ENCODE data around the gene SLIT1.
A peak's percentile ranks its signal among the peaks of the same experiment; 100 is the strongest.

The SLIT1 gene

DNA sequence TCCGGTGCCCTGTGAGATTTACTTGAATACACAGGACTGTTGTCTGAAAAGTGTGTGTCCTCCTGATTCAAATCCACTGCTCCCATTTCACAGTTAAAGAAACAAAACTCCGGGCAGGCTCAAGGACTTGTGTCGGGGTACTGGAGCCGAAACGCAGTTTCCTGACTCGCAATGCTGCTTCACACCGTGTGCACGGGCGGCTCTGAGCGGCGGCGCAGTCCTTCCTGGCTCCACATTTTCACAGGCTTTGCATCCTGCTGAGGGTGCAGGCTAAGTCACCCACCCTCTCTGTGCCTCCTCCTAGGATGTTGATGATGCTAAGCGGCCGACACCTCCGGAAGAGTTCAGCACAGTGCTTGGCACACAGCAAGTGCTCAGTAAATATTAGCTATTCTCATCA, 65.4 kb downstream of the SLIT1 start:
- TF ChIP-seq CEBPB (IDR thresholded peaks at IDR 0.05), result no peak
- TF ChIP-seq, protein P1, sequence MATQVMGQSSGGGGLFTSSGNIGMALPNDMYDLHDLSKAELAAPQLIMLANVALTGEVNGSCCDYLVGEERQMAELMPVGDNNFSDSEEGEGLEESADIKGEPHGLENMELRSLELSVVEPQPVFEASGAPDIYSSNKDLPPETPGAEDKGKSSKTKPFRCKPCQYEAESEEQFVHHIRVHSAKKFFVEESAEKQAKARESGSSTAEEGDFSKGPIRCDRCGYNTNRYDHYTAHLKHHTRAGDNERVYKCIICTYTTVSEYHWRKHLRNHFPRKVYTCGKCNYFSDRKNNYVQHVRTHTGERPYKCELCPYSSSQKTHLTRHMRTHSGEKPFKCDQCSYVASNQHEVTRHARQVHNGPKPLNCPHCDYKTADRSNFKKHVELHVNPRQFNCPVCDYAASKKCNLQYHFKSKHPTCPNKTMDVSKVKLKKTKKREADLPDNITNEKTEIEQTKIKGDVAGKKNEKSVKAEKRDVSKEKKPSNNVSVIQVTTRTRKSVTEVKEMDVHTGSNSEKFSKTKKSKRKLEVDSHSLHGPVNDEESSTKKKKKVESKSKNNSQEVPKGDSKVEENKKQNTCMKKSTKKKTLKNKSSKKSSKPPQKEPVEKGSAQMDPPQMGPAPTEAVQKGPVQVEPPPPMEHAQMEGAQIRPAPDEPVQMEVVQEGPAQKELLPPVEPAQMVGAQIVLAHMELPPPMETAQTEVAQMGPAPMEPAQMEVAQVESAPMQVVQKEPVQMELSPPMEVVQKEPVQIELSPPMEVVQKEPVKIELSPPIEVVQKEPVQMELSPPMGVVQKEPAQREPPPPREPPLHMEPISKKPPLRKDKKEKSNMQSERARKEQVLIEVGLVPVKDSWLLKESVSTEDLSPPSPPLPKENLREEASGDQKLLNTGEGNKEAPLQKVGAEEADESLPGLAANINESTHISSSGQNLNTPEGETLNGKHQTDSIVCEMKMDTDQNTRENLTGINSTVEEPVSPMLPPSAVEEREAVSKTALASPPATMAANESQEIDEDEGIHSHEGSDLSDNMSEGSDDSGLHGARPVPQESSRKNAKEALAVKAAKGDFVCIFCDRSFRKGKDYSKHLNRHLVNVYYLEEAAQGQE (IDR thresholded peaks at IDR 0.05; ENCODE audit: low read depth), result no peak
- no peak for TF ChIP-seq EP300 (IDR thresholded peaks at IDR 0.05; ENCODE audit: borderline replicate concordance)
- no peak for TF ChIP-seq TCF12 (IDR thresholded peaks at IDR 0.05; ENCODE audit: low read depth)
- no peak for TF ChIP-seq TEAD4 (IDR thresholded peaks at IDR 0.05)
- TF ChIP-seq FOXM1 (IDR thresholded peaks at IDR 0.05; ENCODE audit: borderline replicate concordance, low read depth), result no peak
- TF ChIP-seq, protein P2, sequence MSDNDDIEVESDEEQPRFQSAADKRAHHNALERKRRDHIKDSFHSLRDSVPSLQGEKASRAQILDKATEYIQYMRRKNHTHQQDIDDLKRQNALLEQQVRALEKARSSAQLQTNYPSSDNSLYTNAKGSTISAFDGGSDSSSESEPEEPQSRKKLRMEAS (IDR thresholded peaks at IDR 0.05), result no peak
- TF ChIP-seq YY1 (IDR thresholded peaks at IDR 0.05; ENCODE audit: low read depth), result no peak
- no peak for TF ChIP-seq NFIC (IDR thresholded peaks at IDR 0.05)
- no peak for TF ChIP-seq CREB1 (IDR thresholded peaks at IDR 0.05; ENCODE audit: low read depth)
- TF ChIP-seq, protein P3, sequence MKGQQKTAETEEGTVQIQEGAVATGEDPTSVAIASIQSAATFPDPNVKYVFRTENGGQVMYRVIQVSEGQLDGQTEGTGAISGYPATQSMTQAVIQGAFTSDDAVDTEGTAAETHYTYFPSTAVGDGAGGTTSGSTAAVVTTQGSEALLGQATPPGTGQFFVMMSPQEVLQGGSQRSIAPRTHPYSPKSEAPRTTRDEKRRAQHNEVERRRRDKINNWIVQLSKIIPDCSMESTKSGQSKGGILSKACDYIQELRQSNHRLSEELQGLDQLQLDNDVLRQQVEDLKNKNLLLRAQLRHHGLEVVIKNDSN (IDR thresholded peaks at IDR 0.05), result no peak
- TF ChIP-seq ZBTB7A (IDR thresholded peaks at IDR 0.05; ENCODE audit: low read depth), result no peak
- no peak for TF ChIP-seq EGR1 (IDR thresholded peaks at IDR 0.05)
- no peak for TF ChIP-seq RAD21 (IDR thresholded peaks at IDR 0.05; ENCODE audit: low read depth)
- no peak for TF ChIP-seq TAF1 (IDR thresholded peaks at IDR 0.05; ENCODE audit: low read depth)

DNA sequence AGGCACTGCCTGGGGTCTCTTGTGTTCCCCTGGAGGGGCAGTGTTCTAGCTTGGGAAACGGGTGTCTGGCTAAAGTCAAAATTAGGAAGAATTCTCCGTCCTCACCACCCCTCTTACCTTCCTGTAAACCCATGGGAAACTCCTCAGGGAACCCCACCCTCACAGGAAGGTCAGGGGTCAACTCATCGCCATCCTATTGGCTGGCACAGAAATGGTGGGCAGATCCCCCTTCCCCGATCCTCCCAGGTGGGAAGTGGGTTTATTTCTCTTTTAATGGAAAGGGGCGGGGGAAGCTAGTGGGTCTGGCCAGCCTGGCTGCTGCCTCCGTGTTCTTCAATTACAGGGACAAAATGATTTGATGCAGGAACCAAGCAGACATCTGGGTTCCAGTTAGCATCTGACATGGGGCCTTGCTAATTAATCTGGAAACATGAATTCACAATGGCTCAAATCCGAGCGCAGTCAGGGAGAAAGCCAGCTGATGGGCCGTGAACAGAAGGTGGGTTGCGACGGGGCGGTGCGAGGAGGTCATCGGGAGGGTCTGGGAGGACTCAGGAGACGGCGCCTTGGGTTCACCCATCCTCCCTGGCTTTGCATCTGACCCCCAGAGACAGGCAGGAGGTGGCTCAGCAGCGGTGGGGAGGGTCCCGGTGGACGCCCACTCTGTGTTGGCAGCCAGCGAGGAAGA, 66.6 kb downstream of the SLIT1 start:
- no peak for TF ChIP-seq EGR1 (IDR thresholded peaks at IDR 0.05)

DNA sequence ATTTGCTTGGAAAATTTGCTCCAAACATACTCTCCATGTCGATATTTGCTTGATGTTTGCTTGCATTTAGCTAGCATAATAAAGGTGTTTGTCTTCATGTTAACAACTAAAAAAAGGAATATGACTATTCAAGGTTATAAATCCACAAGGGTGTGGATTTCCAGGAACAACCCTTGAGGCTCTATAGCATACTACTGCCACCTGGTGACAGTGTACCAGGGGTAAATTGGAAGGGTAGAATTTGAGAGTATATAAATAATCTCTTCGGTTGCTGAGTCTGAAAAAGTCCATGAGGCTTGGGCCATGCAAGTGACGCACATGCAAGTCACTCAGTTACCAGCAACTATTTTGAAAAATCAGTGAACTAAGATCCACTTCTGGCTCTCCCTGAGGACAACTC, 68.4 kb downstream of the SLIT1 start:
- TF ChIP-seq TEAD4 (IDR thresholded peaks at IDR 0.05), result no peak
- TF ChIP-seq, protein P2 (IDR thresholded peaks at IDR 0.05), result no peak
- TF ChIP-seq TAF1 (IDR thresholded peaks at IDR 0.05; ENCODE audit: low read depth), result no peak
- TF ChIP-seq NFIC (IDR thresholded peaks at IDR 0.05), result no peak
- TF ChIP-seq, protein P1 (IDR thresholded peaks at IDR 0.05; ENCODE audit: low read depth), result no peak
- no peak for TF ChIP-seq YY1 (IDR thresholded peaks at IDR 0.05; ENCODE audit: low read depth)
- peak; percentile 66 for TF ChIP-seq RAD21 (IDR thresholded peaks at IDR 0.05; ENCODE audit: low read depth)

DNA sequence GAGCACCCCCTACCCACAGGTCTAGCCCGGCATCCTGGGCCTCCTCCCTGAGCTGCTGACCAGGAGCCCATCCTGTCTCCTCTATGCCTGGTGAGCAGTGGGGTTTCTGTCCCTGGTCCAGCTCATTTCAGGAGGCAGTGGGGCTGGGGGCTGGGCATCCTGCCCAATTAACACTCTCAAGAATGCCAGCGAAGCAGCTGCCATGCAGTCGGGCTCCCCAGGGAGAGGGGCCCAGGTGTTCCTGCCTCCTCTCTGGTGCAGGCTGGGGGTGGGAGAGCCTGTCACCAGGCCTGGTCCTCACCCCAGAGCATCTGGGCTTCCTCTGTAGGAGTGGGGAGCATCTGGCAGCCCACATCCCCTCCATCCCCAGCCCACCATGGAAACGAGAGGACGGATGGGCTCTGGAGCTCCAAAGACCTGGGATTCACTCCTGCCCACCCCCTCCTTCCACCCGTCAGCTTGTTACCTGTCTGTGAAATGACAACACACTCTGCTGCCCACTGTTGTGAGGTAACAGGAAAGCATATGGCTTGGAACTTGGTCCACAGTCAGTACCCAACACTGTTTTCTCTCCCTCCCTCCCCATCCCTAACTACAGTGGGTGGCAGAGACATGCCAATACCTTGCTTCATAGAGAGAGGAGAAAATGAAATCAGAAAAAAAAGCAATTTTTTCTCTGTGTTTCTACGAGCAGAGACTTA, 69.1 kb downstream of the SLIT1 start:
- no peak for TF ChIP-seq TCF12 (IDR thresholded peaks at IDR 0.05; ENCODE audit: low read depth)
- no peak for TF ChIP-seq RAD21 (IDR thresholded peaks at IDR 0.05; ENCODE audit: low read depth)
- TF ChIP-seq, protein P2 (IDR thresholded peaks at IDR 0.05), result no peak
- TF ChIP-seq TAF1 (IDR thresholded peaks at IDR 0.05; ENCODE audit: low read depth), result no peak
- TF ChIP-seq YY1 (IDR thresholded peaks at IDR 0.05; ENCODE audit: low read depth), result no peak
- TF ChIP-seq EP300 (IDR thresholded peaks at IDR 0.05; ENCODE audit: borderline replicate concordance), result no peak
- no peak for TF ChIP-seq ZBTB7A (IDR thresholded peaks at IDR 0.05; ENCODE audit: low read depth)
- TF ChIP-seq FOXM1 (IDR thresholded peaks at IDR 0.05; ENCODE audit: borderline replicate concordance, low read depth), result no peak
- TF ChIP-seq NFIC (IDR thresholded peaks at IDR 0.05), result no peak
- TF ChIP-seq EGR1 (IDR thresholded peaks at IDR 0.05), result no peak
- TF ChIP-seq, protein P1 (IDR thresholded peaks at IDR 0.05; ENCODE audit: low read depth), result no peak
- TF ChIP-seq, protein P3 (IDR thresholded peaks at IDR 0.05), result no peak
- TF ChIP-seq CEBPB (IDR thresholded peaks at IDR 0.05), result no peak
- no peak for TF ChIP-seq TEAD4 (IDR thresholded peaks at IDR 0.05)
